Measurements from ENCODE around the gene SAP30BP. TPM values are rescaled to one million over a fixed set of nuclear protein-coding genes. Genes with fewer than 3 reads are reported as not detected.

SAP30BP gene
- total and polyA plus RNA-seq, 2 donors (not counting 3 experiments of a cell fraction or from before 2014, with no cell fraction given): 116 to 151 TPM

DNA sequence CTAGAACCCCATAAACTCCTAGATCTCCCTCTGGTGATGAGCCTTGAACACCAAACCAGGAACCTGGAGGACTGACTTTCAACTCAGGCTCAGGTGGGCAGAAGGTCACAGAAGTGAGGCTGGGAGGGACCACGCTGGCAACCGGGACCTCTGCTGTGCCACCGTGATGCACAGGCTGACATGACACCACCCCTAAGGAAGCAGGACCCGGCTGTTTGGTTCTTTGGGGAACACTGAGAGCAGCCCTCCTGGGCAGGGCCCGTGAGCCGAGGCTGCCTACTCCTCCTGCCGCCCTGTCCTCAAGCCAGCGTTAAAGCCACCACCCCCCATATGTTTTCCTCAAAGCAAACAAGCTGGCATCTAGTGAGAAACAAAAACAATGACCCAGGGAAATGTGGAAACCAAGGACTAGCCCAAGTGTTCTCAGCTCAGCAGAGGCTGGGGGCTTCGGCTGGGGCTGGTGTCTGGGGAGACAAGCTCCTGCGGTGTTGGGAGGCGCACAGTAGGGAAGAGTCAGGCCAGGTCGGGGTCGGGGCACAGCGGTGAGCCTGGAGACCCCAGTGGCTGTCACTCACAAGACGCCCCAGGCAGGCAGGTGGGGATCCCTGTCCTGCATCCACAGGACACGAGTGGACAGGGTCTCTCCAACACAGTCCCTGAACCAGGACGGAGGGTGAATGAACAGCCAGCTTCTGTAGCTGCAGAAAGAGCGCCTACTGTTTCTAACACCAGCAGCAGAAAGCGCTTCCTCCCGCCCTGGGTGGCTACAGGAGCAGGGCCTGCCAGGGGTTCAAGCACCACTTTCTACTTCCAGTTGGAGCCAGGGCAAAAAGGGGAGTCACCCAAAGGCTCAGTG, 32.2 kb upstream of the SAP30BP start:
- no peak overlapping the region for H3K4me3 ChIP-seq (replicated peaks in 1 of 3; ENCODE audit: insufficient read depth in 1 of 3, low read depth in 1 of 3, low read length in 3 of 3)
- H2AFZ ChIP-seq (ENCODE audit: low read depth, low read length): no peak overlapping the region
- intact Hi-C loops (cut with micrococcal nuclease): no loop called here
- ChIA-PET POLR2A (no interaction called here), CTCF (interaction anchor here (1.8 to 16.3 kb wide), 4 partner anchors 15 to 112 kb away, joined by 6 to 625 read pairs (median 256); a partner anchor contains a TSS)
- no peaks in the 10 kb centered on the region for H3K9me3 ChIP-seq (replicated peaks; ENCODE audit: control insufficient read depth, insufficient read depth, low read length)
- no peaks in the 10 kb centered on the region for H3K9me1 ChIP-seq (replicated peaks; ENCODE audit: control insufficient read depth, extremely low read depth, insufficient read depth, low read length)
- H3K9ac ChIP-seq (replicated peaks; ENCODE audit: extremely low read depth, insufficient read depth, low read length): no peak overlapping the region
- H3K36me3 ChIP-seq (ENCODE audit: control insufficient read depth in 2 of 2, extremely low read depth in 1 of 2, insufficient read depth in 2 of 2, low read length in 2 of 2): no peaks in the 10 kb centered on the region
- H3K4me1 ChIP-seq (ENCODE audit: control insufficient read depth, extremely low read depth, insufficient read depth, low read length): peaks cover 12% of the 10 kb centered on the region
- H4K20me1 ChIP-seq (replicated peaks; ENCODE audit: control insufficient read depth, extremely low read depth, insufficient read depth, low read length): no peaks in the 10 kb centered on the region
- H3K27me3 ChIP-seq (ENCODE audit: control insufficient read depth in 2 of 2, insufficient read depth in 2 of 2, low read length in 2 of 2): no peaks in the 10 kb centered on the region
- TF ChIP-seq MAX (IDR thresholded peaks at IDR 0.05; ENCODE audit: insufficient read depth, insufficient read length) (no peak), EZH2 (IDR thresholded peaks at IDR 0.05; ENCODE audit: borderline replicate concordance, low read depth, low read length, severe bottlenecking) (no peak), GATA2 (IDR thresholded peaks at IDR 0.05; ENCODE audit: insufficient read depth, insufficient read length, low read depth, low read length) (no peak), JUN (IDR thresholded peaks at IDR 0.05; ENCODE audit: borderline replicate concordance, insufficient read depth, insufficient read length, low read depth) (no peak), MYC (IDR thresholded peaks at IDR 0.05; ENCODE audit: low read depth, low read length) (no peak), POLR2AphosphoS5 (IDR thresholded peaks at IDR 0.05; ENCODE audit: insufficient read depth, low read depth, low read length) (no peak), POLR2A (IDR thresholded peaks at IDR 0.05; ENCODE audit: low read depth, low read length) (no peak)
- TF ChIP-seq, protein P1, sequence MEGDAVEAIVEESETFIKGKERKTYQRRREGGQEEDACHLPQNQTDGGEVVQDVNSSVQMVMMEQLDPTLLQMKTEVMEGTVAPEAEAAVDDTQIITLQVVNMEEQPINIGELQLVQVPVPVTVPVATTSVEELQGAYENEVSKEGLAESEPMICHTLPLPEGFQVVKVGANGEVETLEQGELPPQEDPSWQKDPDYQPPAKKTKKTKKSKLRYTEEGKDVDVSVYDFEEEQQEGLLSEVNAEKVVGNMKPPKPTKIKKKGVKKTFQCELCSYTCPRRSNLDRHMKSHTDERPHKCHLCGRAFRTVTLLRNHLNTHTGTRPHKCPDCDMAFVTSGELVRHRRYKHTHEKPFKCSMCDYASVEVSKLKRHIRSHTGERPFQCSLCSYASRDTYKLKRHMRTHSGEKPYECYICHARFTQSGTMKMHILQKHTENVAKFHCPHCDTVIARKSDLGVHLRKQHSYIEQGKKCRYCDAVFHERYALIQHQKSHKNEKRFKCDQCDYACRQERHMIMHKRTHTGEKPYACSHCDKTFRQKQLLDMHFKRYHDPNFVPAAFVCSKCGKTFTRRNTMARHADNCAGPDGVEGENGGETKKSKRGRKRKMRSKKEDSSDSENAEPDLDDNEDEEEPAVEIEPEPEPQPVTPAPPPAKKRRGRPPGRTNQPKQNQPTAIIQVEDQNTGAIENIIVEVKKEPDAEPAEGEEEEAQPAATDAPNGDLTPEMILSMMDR (IDR thresholded peaks at IDR 0.05; ENCODE audit: extremely low read depth in 1 of 2, insufficient read depth in 1 of 2, low read depth in 1 of 2, low read length in 2 of 2): no peak
- DNase-seq (ENCODE audit: low read depth, low spot score) (no peak), FAIRE-seq (no peak)
- BruUV-seq (replicated peaks): no TSS peak
- H3K27ac ChIP-seq (ENCODE audit: insufficient read depth, low read depth, low read length): no peak overlapping the region
- dilution Hi-C loops (cut with MboI; ENCODE audit: extremely low pct_ligation_motif_present, low sequenced_read_pairs): no loop called here
- no peak overlapping the region for H3K4me2 ChIP-seq (ENCODE audit: insufficient read depth, low read length)
- H3K79me2 ChIP-seq (ENCODE audit: control insufficient read depth, insufficient read depth, low read length): no peaks in the 10 kb centered on the region

Measured in endothelial cell of umbilical vein (primary cell).